SKM-1 (cell line): ENCODE data around the gene ZC3H18.

Experiments
- DNase-seq: peaks from one replicate; lab custom pipeline; 2025; ENCODE audit not compliant: unreplicated experiment; lab: John Stamatoyannopoulos, UW

Gene ZC3H18

GRCh38 chr16:88671806-88672205, 101.6 kb downstream of the ZC3H18 start:
- no peak for DNase-seq

- DNase-seq, result no peak
Observed at GRCh38 chr16:88672776-88673175, 102.6 kb downstream of the ZC3H18 start.

- no peak for DNase-seq
Observed at GRCh38 chr16:88673716-88674379, 103.6 kb downstream of the ZC3H18 start.

- DNase-seq, result no peak
Observed at GRCh38 chr16:88676502-88677242, 106.5 kb downstream of the ZC3H18 start.

GRCh38 chr16:88677721-88678120, 107.5 kb downstream of the ZC3H18 start:
- DNase-seq, result no peak

- DNase-seq, result no peak
Observed at GRCh38 chr16:88678224-88678979, 108.2 kb downstream of the ZC3H18 start.

- no peak for DNase-seq
Observed at GRCh38 chr16:88680554-88681083, 110.4 kb downstream of the ZC3H18 start.

- DNase-seq, result no peak
Observed at GRCh38 chr16:88681084-88681680, 111.0 kb downstream of the ZC3H18 start.
